H4 (cell line): ENCODE results near the gene SNTG2. TPM values are rescaled to one million over a fixed set of nuclear protein-coding genes. Genes with fewer than 3 reads are reported as not detected.

Experiments
- DNase-seq: peaks from one replicate; pipeline ENCODE4 v3.0.0-alpha.2; 2015; ENCODE audit warnings: low spot score
- total RNA-seq: library from RNA; depleted of rRNA; stranded (reverse); fragments of >200 nt; shearing (Covaris generic); gene quantifications from 2 replicates; pipeline ENCODE4 v1.2.3, GENCODE V29; 2014

The SNTG2 gene
- total RNA-seq, 1 experiment from 2014 or later = not detected

DNA sequence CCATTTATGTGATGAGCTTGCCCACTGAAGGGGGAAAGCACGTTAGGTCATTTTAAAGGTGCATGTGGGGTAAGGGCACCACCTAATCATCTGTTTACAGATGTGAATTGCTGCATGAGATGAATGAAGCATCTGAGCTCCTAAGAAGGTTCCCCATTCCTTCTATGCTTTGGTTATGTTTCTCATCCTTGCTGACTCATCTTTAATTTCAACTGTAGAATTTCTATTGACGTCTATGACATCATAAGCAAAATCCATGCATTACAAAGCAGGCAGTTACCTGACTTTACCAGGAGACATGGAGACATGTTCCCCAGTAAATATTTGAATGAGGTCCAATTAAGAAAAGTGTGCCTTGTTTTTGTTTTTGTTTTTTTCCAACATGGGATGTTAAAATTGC is 2.8 kb downstream of the SNTG2 start:
- DNase-seq = no peak

DNA sequence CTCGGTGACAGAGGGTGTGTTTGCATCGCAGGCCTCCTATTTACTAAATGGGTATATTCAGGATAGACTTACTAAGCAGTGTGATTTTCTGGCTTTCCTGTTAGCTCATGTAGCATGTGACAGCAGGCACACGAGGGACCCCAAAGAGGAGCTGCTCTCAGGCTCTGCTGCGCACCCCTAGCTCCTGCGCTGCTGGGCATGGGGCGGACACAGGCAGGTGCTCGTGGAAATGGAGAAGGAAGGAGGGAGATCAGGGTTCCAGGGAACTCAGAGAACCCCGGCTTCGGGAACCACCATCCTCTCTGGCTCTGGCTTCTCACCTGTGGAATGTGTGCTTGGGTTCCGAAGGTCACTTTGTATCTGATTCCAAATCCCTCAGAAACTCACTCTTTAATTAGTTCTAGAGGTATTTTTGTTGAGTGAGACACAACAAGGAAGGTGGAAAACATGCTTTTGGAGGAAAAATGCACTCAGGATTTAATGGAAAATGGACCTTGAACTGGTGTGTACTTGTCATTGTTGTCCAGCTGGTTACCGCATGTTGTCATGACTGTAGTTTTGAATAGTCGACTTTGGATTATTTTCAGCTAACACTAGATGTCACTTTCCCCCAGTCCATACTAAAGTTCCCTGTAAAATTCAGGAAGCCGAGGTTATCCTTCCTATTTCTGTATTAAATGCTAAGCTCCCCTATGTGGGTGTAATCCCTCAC is 3.5 kb downstream of the SNTG2 start:
- DNase-seq = no peak

DNA sequence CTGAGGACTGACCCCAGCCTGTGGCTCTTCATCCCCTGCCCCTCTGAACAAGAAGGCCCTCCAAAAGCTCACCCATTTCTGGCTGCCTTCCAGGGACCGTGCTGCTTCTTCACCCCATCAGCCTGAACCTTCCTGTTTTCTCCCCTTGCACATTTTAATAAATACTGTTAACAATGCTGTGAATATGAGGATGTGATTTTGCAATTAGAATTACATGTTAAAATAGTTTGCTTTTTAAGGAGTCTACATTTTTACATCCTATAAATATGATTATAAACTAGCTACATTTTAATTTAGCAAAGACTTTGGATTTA is 4.0 kb downstream of the SNTG2 start:
- DNase-seq = no peak

DNA sequence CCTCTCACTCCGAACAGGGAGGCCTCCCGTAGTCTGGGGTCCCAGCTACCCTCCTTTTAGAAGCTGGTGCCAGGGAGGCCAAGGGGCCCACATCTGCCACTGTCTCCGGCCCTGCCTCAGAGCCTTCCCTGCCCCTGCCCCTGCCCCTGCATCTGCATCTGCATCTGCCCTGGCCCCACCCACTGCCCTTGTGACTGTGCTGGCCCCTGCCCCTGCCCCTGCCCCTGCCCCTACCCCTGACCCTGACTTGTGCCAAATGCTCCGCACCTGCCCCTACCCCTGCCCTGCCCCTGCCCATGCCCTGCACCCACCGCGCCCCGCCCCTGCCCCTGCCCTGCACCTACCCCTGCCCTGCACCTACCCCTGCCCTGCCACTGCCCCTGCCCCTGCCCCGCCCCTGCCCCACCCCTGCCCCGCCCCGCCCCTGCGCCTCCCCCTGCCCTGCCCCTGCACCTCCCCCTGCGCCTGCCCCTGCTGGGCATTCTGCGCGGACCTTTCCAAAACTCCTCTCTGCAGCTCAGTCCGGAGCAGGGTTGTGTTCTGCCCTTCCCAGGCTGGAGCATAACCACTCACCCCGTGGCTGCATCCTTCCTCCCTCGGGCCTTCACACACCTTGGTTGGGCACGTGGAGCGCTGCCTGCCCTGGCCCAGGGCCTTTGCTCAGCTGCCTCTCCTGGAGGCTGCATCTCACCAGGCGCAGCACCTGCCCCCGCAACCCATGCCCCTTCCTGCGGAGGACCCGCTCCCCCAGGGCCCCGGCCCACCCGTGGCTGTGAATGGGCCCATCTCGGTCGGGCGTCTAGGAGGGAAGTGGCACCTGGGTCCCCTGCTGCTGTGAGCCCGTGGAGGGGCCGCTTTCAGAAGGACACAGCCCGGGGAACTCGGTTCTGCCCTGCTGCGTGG is 5.4 kb downstream of the SNTG2 start:
- no peak for DNase-seq

GRCh38 chr2:959457-959856 is 8.8 kb downstream of the SNTG2 start:
- no peak for DNase-seq

GRCh38 chr2:960061-960736 is 9.6 kb downstream of the SNTG2 start:
- DNase-seq = no peak

DNA sequence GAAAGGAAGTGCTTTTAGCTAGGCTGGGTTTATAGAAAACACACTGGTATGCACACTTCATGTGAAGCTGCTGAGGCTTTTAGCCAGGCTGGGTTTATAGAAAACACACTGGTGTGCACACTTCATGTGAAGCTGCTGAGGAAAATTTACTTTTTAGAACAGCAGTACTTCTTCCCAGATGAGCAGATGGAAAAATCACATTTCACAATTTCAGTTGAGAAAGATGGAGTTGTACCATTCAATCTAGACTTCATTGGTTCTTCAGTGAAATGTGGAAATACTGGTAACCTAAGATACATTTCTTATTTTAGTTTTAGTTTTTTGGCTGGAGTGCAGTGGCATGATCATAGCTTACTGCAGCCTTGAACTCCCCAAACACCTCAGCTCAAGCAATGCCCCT is 11.1 kb downstream of the SNTG2 start:
- no peak for DNase-seq

GRCh38 chr2:963876-964275 is 13.2 kb downstream of the SNTG2 start:
- no peak for DNase-seq

- no peak for DNase-seq
These were observed 13.9 kb downstream of the SNTG2 start for GRCh38 chr2:964562-964961.

- DNase-seq = no peak
These were observed 15.0 kb downstream of the SNTG2 start for GRCh38 chr2:965640-966147.

DNA sequence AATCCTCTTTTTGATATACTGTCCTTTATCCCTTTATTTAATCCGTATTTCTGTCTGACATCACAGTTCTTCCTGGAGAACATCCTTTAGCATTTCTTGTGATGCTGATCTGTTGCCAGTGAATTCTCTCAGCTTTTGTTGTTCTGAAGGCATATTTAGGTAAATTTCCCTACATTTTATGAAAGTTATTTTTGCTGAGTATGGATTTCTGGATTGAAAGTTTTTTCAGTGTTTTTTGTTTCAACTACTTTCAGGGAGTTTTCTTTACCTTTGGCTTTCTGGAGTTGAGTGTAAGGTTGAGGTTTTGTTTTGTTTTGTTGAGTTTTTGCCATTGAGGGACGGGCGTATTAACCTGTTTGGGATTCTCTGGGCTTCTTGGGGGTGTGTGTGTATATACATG is 22.5 kb downstream of the SNTG2 start:
- no peak for DNase-seq

DNA sequence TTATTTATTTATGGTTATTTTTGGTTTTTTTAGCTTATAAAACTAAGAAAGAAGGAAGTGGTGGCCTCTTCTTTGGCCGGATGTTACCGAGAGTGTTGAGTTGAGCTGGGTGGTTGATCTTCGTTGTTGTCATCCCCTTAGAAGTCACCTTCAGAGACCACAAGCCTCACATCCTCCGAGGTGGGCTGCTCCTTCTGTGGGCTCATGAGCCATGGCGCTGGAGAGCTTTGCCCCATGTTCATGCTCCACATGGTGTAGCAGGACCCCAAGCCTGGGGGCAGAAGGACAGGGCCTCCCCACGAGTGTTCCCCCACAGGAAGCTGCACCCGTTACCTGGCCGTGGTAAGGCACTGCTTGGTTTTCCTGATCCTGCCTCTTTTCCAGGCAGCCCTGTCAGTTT is 23.4 kb downstream of the SNTG2 start:
- DNase-seq = no peak

DNA sequence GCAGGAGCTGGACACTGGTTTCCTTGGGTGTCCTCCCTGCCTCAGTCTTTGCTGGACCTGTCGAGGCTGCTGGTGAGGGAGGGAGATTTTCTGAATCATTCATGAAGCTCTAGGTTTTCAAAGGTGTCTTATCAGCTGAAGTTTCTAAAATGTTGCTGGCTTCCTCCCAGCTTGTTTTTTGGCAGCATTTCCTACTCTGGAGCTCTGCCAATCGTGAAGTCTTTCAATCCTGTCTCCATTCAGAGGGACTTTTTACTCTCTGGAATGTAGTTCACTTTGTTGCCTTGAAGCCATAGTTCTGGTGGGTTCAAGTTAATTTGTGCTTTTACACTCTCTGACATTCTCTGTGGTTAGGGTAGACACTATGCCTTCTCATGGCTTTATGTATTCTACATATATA is 23.9 kb downstream of the SNTG2 start:
- no peak for DNase-seq

GRCh38 chr2:975095-975494 is 24.4 kb downstream of the SNTG2 start:
- no peak for DNase-seq

GRCh38 chr2:979069-979928 is 28.6 kb downstream of the SNTG2 start:
- DNase-seq = no peak

DNA sequence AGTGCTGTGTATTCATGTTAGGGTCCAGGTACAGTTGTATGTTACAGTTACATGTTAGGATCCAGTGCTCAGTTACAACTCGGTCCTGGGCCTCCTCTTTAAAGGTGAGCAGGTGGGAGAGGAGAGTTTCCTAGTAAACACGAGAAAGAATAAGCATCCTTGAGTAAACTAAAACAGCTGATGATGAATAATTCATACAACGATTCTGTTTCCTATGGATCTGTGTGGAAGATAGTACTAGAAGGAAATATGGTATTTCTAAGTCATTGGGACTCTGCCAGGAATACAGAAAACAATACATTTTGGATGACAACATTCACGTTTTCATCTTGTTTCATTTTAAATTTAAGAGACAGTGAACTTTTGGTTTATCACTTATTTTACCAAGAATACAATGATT is 29.5 kb downstream of the SNTG2 start:
- DNase-seq = no peak

- no peak for DNase-seq
These were observed 30.6 kb downstream of the SNTG2 start for GRCh38 chr2:981258-981657.

DNA sequence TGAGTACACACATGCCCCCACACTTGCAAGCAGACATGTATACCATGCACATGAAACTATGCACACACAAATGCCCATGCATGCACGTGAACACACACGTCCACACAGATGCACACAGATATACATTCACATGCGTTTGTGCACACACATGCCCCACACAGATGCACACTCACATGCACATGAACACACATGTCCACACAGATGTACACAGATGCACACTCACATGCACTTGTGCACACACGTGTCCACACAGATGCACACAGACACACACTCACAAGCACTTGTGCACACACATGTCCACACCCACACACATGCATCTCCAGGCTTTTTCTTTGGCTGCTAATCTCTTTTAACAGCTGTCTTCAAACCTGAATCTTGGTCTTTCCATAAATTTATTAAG is 31.1 kb downstream of the SNTG2 start:
- DNase-seq = no peak

DNA sequence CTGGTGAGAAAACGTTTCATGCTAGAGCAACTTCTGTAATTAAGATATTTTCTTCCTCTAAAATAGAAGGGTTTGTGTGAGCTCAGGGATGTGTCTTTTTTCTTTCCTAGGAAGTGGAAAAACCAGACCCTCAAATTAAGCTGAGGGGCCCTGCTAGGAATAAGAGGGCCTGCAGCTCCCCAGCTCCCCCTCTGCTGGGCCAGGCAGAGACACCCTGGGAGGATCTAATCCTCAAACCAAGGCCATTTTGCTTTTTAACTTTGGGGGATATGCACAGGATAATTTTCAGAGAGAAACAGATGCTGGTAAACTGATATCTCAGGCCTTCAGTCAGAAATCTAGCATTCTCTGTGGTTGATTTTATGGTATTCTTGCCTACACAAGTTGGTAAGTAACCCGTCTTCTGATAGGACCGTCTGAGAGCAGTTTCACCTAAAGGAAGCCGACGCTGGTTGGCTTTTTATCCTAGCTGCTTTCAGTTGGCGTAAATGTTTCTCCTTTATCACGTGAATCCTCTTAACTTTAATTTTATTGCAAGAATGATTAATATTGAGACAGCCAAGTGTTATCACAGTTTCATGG is 34.8 kb downstream of the SNTG2 start:
- no peak for DNase-seq

DNA sequence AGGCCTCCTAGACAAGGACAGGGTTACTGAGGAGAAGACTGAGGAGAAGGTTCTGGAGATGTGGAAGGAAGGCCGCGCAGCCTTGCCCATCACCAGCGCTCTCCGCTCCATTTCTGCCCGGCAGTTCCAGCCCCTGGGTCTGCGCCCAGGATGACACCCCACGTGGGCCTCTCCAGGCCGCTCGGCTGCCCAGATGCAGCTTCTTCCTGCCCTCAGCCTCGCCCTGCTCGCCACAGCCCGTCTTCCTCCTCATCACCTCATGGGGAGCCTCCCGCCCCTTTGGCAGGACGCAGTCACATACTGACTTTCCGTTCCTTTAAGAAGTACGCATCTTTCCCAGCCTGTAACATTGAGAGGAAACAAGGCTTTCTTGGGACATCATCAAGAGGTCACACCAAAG is 37.1 kb downstream of the SNTG2 start:
- no peak for DNase-seq

DNA sequence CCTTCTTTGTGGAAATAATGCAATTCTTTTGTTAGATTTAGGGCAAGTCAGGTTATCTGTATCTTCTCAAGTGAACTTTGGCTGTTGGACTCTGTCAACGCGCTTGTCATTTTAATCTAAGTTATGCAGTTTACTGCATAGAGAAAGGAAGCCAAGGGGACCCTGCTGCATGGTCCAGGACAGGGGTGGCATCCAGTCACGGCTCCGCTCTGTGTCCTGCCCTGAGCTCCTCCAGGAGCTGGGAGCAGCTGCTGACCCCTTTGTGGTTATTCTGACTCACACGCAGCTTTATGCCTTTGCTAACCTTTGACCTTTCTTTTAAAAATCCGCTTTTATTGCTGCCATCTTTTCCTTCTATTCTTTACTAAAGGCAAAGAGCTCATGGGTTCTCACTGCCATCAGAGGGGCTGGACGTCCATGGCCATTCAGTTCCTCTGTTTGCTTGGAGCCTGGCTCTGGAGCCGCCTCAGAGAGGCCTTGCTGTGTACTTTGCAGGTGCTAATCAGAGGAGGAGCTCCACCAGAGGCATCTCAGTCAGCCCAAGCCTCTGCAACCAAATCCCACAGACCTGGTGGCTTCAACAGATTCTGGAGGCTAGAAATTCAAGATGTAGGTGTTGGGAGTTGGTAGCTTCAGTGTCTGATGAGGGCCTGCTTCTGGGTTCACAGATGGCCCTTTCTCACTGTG is 39.3 kb downstream of the SNTG2 start:
- no peak for DNase-seq
